GM21825 (cell line): Measurements from ENCODE around the gene ITPR3.

Experiments used
- ATAC-seq: cut with Tn5 transposase; IDR thresholded peaks from one replicate; pipeline ENCODE4 v1.9.1; 2021; ENCODE audit warnings: mild to moderate bottlenecking, moderate library complexity; ENCODE audit not compliant: unreplicated experiment

ITPR3 gene

GRCh38 chr6:33695451-33695887 lies 74.3 kb downstream of the ITPR3 start:
- ATAC-seq = no peak

- no peak for ATAC-seq
Observed at GRCh38 chr6:33696076-33696475, 75.0 kb downstream of the ITPR3 start.

- ATAC-seq = no peak
Observed at GRCh38 chr6:33696548-33697518, 75.7 kb downstream of the ITPR3 start.

- ATAC-seq = no peak
Observed at GRCh38 chr6:33697845-33698244, 76.7 kb downstream of the ITPR3 start.

- no peak for ATAC-seq
Observed at GRCh38 chr6:33698494-33698893, 77.4 kb downstream of the ITPR3 start.

- no peak for ATAC-seq
Observed at GRCh38 chr6:33699131-33699530, 78.0 kb downstream of the ITPR3 start.

- ATAC-seq = no peak
Observed at GRCh38 chr6:33699739-33700138, 78.6 kb downstream of the ITPR3 start.

- ATAC-seq = no peak
Observed at GRCh38 chr6:33700391-33701050, 79.4 kb downstream of the ITPR3 start.

GRCh38 chr6:33702345-33702977 lies 81.3 kb downstream of the ITPR3 start:
- no peak for ATAC-seq

- no peak for ATAC-seq
Observed at GRCh38 chr6:33704215-33705066, 83.3 kb downstream of the ITPR3 start.

- ATAC-seq = no peak
Observed at GRCh38 chr6:33705268-33705885, 84.3 kb downstream of the ITPR3 start.

GRCh38 chr6:33705955-33706725 lies 85.0 kb downstream of the ITPR3 start:
- ATAC-seq = no peak

- no peak for ATAC-seq
Observed at GRCh38 chr6:33707771-33708170, 86.6 kb downstream of the ITPR3 start.

- ATAC-seq = no peak
Observed at GRCh38 chr6:33708516-33709204, 87.5 kb downstream of the ITPR3 start.

GRCh38 chr6:33709605-33710295 lies 88.6 kb downstream of the ITPR3 start:
- ATAC-seq = no peak

GRCh38 chr6:33710296-33711121 lies 89.4 kb downstream of the ITPR3 start:
- ATAC-seq = no peak
